H1 (cell line): Measurements from ENCODE around the gene SLC41A1.

Experiments used
- CHD2 ChIP-seq: IDR thresholded peaks from 2 replicates; pipeline ENCODE4 v1.6.1; 2012; ENCODE audit warnings: low read length, improper control_type of control experiment
- EZH2 ChIP-seq: fragments of 200-600 bp; sonication (generic); IDR thresholded peaks from 2 replicates; pipeline ENCODE4 v1.7.1; 2012; ENCODE audit warnings: low read depth, mild to moderate bottlenecking, moderate library complexity, low read length, inconsistent platforms; ENCODE audit not compliant: severe bottlenecking
- GABPA ChIP-seq: IDR thresholded peaks from 2 replicates; pipeline ENCODE4 v1.6.1; 2011; ENCODE audit warnings: mild to moderate bottlenecking, low read length, moderate library complexity, borderline replicate concordance; ENCODE audit not compliant: insufficient read depth
- JUND ChIP-seq: IDR thresholded peaks from 2 replicates; pipeline ENCODE4 v1.6.1; 2011; ENCODE audit warnings: mild to moderate bottlenecking, improper control_type of control experiment, low read length
- MAFK ChIP-seq: IDR thresholded peaks from 2 replicates; pipeline ENCODE4 v1.6.1; 2012; ENCODE audit warnings: low read depth, mild to moderate bottlenecking, improper control_type of control experiment, low read length
- POLR2AphosphoS5 ChIP-seq: IDR thresholded peaks from 2 replicates; pipeline ENCODE4 v1.6.1; 2011; ENCODE audit warnings: low read depth, low read length
- RXRA ChIP-seq: IDR thresholded peaks from 2 replicates; pipeline ENCODE4 v1.6.1; 2011; ENCODE audit warnings: low read depth, mild to moderate bottlenecking, low read length, moderate library complexity; ENCODE audit not compliant: insufficient read depth
- ZNF274 ChIP-seq: IDR thresholded peaks from 2 replicates; pipeline ENCODE4 v1.7.0; 2012; ENCODE audit warnings: low read length, borderline replicate concordance; ENCODE audit errors: extremely low read depth
- TF ChIP-seq, protein P1 (sequence below), 3 experiments: IDR thresholded peaks; 1 replicate in 2 of 3; 2 replicates in 1 of 3; pipeline versions ENCODE4 v1.5.1 to v1.6.1; 2011; ENCODE audit warnings: low read length in 3 of 3, mild to moderate bottlenecking in 3 of 3, inconsistent platforms in 2 of 3, low read depth in 1 of 3, moderate library complexity in 1 of 3; ENCODE audit not compliant: insufficient read depth in 1 of 3; ENCODE audit errors: control extremely low read depth in 1 of 3

DNA sequence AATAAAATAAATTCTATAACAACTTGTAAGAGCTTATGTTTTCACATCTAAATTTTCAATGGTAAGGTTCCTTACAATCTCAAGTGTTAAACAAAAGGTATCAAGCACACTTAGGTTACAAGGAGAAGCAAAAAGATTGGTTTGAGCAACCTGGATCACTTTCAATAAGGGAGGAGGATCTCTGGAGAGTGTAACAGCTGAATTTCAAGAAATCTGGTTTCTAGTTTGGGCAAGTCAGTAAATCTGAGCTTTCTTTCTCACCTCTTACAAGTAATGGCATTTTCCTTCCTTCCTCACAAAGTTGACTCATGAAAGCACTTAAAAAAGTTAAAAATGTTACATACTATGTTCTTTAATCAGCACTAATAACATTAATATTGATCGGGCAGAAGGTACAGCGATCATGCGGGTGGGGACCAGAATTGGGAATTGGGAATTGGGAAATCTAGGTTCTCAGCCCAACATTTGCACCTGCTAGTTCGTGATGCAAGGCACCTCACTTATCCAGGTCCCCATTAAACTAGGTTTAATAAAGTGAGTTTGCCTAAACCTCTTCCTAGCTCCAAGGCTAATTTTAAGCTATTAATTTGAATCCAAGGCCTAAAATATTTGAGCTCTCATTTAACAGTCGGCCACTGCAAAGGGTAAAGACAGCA, 66.1 kb downstream of the SLC41A1 start:
- TF ChIP-seq MAFK (no peak), CHD2 (no peak), EZH2 (no peak), ZNF274 (no peak), JUND (no peak), POLR2AphosphoS5 (no peak), RXRA (no peak), GABPA (no peak)
- TF ChIP-seq, protein P1, sequence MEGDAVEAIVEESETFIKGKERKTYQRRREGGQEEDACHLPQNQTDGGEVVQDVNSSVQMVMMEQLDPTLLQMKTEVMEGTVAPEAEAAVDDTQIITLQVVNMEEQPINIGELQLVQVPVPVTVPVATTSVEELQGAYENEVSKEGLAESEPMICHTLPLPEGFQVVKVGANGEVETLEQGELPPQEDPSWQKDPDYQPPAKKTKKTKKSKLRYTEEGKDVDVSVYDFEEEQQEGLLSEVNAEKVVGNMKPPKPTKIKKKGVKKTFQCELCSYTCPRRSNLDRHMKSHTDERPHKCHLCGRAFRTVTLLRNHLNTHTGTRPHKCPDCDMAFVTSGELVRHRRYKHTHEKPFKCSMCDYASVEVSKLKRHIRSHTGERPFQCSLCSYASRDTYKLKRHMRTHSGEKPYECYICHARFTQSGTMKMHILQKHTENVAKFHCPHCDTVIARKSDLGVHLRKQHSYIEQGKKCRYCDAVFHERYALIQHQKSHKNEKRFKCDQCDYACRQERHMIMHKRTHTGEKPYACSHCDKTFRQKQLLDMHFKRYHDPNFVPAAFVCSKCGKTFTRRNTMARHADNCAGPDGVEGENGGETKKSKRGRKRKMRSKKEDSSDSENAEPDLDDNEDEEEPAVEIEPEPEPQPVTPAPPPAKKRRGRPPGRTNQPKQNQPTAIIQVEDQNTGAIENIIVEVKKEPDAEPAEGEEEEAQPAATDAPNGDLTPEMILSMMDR (IDR thresholded peaks at IDR 0.05; ENCODE audit: control extremely low read depth in 1 of 3, insufficient read depth in 1 of 3, low read depth in 1 of 3, low read length in 3 of 3) = no peak
